DMS53 treated with DMSO at 0.1 percent for 48 hours (cell line): Measurements from ENCODE around the gene FAM47E.

Experiments used
- DNase-seq: peaks from one replicate; lab custom pipeline; 2025; ENCODE audit not compliant: unreplicated experiment; lab: John Stamatoyannopoulos, UW

Gene FAM47E, protein sequence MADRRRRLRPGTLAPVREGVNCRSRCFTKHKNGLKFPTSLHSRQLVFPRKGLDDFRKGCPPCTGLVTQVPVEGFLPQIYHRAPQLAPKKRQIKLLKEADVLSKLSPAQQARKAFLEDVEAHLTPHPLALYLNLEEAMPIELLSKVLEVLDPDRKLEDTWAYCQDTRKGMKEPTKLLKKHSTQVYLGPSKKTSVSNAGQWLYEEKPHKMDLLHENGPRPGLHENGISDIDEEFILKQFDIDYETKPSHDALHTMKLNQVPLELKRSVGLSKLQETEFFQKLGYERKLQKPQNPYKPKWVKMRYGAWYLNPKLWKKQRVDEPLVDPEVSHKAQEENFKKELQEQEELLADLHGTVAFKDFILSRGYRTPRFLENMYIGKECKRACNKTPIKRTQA

DNA sequence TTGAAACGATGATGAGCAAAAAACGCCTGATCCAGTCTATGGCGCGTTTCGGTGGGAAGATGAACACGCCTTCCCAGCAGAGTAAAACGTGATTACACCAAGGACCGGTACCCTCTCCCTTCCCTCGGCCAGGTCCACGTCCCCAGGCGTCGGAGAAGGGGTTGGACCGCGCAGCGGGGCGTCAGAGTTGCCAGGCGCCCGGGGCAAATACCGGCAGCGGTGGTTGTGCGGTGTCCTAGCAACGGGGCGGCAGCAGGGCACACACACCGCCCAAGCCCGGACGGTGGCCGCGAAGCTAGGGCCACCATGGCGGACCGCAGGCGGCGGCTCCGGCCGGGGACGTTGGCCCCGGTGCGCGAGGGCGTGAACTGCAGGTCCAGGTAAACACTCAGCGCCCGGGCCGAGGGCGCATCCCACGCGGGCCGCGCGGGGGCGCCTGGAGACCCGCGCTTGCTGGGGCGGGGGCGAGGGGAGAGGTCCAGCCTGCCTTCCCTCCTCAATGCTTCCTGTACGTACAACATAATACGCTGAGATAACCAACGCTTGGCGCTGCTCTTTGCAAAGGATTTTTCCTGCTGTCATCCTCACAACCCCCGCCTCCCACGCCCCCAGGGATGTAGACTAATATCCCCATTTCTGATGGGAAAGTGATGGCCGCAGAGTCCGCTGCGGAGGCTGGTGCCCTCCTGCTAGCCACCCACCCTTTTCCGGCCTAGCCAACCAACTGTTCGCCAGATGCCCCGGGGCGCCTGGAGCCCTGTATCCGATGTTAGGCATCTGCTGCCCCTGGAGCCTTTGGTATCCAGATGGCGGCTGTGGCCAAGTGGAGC lies at the start of gene FAM47E:
Gene FAM47E (plus strand): TSS at position 281 of the 830 bp plus-strand sequence. CDS start 26 bp downstream, at position 307.
- peak; percentile 63 for DNase-seq

DNA sequence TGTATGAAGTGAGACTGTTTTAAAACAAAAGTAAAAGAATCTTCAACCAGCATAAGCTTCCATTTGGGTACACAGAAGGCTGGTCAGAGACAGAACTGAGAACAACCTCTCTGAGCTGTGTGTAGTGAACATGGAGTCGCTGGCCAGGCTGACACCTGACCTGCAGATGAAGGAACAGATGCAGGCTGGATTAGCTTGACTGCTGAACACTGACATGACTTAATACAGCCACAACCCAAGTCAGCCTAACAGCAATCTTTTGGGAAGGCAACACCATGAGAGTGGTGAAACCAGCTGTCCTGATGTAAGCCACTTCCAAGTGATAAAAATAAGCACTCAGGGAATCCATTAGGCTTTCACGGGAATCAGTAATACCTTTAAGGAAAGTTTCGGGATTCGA lies 48.0 kb upstream of the FAM47E start:
- no peak for DNase-seq

DNA sequence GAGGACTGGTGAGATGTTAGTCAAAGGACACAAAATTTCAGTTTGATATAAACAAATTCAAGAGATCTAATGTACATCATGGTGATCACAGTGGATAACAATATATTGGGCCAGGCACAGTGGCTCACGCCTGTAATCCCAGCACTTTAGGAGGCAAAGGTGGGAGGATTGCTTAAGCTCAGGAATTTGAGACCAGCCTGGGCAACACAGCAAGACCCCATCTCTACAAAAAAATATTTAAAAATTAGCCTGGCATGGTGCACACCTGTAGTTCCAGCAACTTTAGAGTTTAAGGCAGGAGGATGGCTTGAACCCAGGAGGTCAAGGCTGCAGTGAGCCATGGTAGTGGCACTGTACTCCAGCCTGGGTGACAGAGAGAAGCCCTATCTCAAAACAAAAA lies 46.6 kb upstream of the FAM47E start:
- DNase-seq, result no peak

DNA sequence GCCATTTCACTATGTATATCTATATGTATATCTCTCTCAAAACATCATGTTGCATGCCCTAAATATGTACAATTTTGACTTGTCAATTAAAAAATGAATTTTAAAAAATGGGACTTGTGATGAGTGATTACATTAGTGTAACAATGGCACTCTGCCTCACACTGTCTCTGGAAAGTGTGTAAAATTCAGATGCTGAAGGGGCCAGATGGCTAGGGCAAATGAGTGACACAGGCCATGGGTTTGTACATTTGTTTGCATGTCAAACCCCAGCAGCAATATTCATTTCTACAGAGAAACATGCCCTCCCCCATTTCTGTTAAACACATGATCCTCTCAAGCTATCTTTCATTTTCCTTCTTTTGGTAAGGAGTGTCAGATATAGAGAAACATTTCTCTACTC lies 46.0 kb upstream of the FAM47E start:
- DNase-seq, result no peak

DNA sequence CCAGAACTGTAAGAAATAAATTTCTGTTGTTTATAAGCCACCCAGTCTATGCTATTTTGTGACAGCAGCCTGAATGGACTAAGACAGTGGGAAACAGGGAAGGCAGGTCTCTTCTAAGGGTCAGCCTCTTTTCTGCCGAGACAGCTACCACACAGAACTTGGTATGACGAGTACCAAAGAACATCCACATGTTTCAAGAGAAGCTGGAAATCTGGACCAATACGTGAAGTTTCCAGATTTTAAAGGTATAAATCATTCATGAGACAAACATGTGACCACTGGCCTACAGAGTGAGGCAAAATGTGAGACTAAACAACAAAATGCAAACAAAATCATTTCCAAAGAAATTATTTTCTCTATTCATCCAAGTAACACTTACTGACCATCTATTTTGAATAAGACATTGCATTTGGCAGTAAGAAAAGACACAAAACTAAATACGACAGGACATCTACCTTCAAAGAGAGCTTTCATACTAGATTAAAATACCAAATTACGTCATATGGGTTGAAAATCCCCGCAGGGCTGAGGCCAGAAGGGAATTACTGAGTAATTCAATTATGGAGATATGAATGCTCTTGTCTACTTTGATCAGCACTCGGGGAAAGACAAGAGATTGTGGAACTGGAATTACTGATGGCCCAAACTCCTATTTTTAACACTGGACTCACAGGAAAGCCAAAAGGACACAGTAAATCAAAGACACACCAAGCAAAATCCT lies 45.1 kb upstream of the FAM47E start:
- DNase-seq, result no peak

DNA sequence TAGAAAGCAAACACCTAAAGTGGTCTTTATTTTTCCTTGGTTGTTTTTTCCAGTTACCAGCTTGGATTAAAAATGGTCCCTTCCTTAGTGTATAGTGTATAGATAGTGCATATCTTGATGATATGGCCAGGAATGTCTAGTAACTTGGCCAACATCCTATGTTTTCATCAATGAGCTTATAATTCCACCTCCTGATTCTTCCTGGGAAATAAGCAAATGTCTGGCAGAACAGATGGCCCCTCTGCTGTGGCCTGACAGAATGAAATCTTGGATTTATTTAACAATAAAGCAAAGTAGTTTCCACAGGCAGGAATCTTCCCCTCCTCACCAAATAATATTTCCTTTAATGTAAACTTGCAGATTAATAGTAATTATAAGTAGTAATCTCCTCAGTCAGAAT lies 44.0 kb upstream of the FAM47E start:
- no peak for DNase-seq

DNA sequence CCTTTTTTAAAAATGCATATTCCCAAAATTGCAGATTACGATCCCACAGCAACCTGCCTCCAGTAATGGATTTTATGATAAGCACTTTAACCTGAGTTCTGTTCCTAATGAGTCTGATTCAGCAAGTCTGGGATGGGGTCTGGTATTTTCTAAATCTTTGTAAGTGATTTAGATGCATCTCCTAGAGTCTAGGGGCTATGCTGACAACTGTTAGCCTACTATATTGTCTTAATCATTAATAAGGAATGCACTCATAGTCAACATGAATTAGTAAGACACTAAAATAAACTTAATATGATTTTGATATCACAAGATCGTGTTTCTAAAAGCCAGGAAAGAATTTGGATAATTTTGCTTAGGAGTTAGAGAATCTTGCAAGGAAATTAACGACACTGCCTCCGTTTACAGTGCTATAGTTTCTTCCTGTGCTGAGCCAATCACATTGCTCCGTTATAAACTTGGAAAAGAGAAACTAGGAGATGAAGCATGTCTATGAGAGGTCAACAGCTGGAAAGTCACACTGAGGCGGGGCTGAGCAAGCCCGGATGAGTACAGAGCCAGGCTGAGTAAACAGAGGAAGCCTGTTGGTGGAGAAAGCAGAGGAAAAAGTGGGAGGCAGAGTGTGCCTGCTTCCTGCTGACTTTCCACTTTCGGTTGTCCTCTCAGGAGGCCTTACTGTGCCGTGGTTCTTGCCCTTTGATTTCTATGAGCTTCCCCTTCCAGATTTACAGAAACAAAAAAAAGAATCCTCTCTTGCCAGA lies 43.3 kb upstream of the FAM47E start:
- peak; percentile 79 for DNase-seq

DNA sequence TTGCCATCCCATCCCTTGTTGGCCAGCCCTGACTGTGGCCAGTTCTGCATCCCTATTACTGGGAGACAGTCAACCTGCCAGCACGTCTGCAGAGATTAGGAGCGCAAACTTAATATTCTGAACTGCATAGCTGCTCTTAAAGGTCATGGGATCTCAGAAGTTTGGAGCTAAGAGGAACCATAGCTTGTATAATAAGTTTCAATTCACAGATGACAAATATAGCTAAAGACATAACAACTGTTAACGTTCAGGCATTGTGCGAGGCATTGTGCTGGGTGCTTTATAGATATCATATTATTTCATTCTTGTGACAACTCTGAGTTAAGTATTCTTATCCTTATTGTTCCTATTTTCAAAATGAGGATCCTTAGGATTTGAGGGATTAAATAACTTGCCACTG lies 41.6 kb upstream of the FAM47E start:
- DNase-seq, result no peak

DNA sequence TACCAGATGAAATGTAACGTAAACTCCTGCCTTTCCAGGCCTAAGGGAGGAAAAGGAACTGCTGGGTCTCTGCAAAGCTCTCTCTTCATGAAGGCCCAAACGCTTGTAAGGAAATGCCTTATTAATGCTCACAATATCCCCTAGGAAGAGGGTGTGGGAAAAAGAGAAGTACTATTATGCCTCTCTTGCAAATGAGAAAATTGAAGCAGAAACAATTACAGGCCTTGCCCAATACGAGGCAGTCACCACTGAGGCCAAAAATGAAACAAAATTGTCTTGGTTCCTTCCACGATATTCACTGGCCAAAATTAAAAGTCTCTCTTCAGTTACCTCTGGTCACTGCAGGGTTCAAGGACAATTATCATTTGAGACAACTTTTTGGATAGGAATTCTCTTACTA lies 41.1 kb upstream of the FAM47E start:
- DNase-seq, result no peak

DNA sequence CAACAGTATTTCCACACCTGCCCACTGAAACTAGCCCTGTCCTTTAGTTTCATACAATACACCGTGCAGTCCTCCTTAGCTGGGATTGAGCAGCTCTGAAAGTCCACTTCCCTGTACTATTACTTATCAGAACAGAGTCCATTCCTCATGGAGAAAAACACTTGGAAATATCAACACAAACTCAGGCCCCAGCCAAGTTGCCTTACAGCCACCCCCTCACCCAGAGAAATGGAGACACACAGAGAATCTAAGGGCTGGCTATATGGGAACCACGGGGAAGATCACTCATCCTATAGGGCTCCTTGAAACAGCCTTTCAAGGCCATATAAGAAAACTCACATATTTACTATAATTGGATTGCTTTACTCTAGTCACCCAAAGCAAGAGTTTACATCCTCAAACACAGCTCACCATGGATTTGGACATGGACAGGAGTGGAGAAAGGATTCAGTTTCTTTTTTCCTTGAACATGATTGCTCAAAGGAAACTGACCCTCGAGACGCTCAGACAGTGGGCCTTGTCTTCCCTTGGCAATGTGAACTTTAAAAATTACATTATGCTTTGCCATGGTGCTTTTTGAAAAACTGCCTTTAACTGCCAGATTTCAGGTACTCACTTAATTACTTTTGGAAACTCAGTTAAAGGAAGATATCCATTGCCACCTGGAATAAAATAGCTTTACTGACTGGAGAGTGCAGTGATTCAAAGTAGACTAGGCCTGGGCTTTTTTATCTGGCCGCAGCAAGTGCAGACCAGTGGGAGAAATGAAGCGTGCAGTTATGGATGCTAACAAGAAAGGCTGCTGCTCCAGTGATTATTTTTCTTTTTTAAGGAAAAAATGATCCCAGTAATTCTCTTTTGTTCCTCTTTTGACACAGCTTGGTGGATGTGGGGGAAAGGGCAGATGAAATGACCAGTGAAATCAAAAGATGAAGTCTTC lies 39.5 kb upstream of the FAM47E start:
- DNase-seq, result no peak

DNA sequence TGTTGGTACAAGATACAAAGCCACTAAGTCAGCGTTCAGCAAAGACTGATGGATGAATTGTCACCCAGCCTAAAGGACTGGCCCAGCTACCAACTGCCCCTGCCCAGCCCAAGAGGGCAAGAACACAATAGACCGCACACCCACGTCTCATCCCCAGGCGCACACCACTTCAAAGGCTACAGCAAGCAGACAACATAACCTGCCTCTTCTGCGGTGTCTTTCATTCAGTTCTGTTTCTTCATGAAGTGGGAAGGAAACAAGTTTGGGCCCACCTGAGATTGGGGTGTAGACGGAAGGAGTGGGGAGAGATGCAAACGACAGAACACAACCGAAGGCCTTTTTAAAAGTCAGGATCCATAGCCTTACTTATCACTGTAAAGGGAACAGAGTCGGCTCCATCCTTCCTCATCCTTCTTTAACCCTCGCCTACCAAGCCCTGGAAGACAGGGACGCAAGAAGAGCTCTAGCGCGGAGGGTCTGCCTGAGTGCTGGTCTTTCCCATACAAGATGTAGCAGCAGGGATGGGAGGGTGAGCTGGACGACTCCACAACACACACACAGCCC lies 38.6 kb upstream of the FAM47E start:
- no peak for DNase-seq

DNA sequence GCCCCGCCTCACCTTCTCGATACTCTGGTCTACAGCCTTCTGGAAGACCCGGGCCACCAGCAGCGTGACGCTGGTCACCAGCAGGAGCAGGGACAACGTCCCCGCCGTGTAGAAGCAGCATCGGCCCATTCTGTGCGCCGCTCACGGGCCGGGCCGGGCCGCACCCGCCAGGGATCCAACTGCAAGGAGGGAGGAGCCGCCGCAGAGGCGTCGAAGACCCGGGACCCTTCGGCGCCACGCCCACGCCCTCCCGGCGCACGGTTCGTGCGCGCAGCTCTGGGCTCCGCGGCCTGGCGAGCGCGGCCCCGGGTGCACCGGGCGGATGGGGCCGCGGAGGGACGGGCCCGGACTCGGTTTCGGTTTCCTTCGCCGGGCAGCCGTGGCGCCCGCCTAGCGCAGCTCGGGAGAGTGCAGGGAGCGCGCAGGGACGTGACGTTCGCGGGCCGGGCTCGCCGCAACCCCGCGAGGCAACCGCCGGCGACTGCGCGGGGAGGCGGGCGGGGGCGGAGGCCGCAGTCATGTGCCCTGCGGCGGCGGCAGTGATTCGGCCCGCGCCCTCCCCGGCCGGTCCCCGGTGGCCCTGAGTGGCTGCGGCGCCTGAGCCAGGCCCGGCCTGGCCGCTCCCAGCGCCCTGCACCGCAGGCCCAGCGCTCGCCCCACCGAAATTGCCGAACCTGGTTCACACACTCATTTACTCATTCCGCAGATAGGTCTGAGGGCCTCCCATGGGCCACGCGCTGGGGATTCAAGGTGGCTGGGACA lies 37.9 kb upstream of the FAM47E start, which contains the start of gene SCARB2:
Gene SCARB2 (minus strand): TSS at position 410 of the 762 bp plus-strand sequence. CDS start 281 bp downstream, at position 129.
- DNase-seq, result peak; percentile 72

DNA sequence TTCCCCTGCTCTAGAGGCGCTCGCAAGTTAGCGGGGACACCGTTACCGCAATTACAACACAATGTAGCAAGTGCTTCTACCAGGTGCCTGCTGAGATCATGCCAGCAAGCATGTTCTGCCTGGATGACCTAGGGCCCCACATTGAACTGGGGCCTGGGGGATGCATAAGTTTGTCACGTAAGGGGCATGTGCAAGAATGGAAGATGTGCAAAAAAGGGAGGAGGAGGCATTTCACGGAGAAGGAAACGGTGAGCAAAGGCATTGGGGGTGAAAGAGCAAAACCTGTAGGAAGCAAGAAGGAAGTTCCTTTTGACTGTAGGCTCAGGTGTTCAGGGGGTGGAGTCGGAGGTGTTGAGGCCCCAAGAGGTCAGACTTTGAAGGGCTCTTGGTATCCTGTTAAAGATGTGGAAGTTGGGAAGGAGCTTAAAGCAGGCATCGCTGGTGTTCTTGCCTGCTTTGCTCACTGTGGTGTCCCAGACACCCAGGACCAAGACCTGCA lies 37.3 kb upstream of the FAM47E start:
- peak; percentile 25 for DNase-seq

DNA sequence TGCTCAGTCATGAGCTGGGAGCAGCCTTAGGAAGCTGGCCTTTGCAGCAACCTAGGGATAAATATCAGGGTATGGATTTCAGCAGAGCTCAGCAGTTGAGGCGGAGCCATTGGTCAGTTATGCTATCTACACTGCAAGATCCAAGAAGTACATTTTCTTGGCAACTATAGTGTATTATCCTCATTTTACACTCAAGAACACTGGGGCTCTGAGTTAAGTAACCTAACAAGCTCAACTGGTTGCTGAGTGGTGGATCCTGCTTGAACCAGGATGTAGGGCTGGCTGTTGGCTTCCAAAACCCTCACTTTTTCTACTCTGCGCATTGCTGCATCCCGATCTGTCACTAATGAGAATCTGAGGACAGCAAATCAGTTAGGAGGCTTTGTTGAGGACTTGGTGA lies 36.4 kb upstream of the FAM47E start:
- no peak for DNase-seq

DNA sequence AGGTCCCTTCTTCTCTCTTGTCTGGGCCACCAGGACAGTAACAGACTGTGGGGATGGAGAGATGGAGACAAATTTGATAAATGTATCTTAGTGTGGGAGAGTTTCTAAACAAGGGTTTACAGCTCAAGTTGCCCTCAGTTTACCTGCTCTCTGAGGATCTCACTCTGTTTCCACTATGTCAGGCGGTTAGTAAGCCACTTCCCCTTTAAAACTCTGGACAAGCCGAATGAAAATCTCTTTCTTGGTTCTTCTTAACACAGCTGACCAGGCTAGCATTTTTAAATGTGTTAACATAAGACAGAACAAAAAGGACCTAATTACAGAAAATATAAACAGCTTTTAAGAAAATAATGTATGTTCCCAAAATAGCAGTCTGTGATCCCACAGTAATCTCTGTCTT lies 35.0 kb upstream of the FAM47E start:
- no peak for DNase-seq

DNA sequence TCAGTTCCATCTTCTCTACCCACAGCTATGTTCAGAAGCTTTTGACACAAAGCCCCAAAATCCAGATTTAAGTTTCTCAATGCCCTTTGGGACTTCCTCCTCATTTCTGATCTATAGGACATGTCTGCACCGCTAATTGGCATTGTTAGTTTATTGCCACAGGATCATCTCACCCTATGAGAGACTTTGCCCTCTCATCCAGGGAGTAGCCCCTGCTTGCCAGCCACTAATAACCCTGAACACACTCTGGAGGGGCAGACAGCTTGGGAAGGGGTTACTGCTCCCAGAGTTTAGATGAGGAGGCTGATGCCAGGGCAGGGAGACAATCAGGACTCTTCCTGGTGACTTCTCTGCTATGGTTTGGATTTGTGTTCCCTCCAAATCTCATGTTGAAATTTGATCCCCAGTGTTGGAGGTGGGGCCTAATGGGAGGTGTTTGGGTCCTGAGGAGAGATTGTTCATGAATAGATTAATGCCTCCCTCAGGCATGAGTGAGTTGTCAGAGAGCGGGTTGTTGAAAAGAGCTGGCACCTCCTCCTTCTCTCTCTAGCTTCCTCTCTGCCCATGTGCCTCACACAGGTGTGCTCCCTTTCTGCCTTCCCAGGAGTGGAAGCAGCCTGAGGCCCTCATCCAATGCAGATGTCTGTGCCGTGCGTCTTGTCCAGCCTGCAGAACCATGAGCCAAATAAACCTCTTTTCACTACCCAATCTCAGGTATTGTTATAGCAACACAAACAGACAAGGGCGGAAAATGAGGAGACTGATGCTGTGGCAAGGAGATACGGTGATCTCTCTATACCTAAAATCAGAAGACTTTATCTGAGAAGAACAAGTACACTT lies 34.3 kb upstream of the FAM47E start:
- no peak for DNase-seq

DNA sequence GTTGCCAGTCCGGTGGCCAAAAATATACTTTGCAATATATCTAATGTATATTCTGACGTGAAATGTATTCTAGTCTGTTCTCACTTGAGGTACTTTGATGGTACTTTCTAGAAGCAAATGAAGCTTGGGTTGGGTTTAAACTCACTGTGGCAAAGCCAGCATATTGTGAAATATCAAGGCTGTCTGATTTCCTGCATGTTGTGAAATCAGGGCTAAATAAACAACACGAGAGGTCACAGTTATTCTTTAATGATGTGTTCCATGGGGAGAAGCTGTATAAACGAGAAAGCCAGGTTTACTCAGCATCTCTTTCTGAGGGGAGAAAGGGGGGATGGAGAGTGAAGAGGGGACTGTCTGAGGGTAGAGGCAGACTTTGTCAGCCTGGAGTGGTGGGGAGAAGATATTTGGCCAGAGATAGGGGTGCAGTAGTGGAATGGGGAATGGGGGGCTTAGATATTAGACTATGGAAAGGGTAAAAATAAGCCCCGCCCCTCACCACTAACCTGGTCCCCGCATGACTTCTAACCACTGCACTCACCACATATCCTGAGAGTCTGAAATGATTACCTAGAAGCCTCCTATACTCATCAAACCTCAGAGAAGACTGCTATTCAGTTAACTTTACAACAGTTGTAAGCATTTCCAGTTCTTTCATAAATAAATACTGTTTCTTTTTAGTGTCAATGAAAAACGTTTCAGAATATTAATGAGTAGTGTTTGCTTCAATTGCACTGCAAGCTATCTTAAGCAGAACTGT lies 32.0 kb upstream of the FAM47E start:
- no peak for DNase-seq
